GM18861 (cell line): ENCODE measurements around the gene PIK3R6.

Experiments
- ATAC-seq: cut with Tn5 transposase; IDR thresholded peaks from one replicate; pipeline ENCODE4 v1.9.1; 2021; ENCODE audit not compliant: unreplicated experiment

PIK3R6 gene

DNA sequence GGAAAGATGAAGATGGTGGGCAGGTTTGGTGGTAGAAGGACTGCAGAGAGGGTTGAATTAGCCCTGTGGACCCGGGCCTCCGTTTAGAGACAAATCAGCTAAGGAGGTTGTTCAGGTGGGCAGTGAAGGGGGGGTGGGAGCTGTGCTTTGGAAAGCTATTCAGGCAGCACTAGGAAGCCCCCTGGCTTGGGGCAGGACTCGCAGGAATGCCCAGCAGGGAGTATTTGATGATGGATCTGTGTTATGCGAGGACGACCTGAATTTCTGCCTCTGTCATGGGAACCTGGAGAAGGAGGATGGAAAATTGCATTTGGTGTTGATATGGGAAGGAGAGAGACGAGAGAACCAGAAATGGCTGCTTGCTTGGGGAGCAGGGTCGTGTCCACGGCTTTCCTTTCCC is 112.6 kb downstream of the PIK3R6 start:
- ATAC-seq: no peak

DNA sequence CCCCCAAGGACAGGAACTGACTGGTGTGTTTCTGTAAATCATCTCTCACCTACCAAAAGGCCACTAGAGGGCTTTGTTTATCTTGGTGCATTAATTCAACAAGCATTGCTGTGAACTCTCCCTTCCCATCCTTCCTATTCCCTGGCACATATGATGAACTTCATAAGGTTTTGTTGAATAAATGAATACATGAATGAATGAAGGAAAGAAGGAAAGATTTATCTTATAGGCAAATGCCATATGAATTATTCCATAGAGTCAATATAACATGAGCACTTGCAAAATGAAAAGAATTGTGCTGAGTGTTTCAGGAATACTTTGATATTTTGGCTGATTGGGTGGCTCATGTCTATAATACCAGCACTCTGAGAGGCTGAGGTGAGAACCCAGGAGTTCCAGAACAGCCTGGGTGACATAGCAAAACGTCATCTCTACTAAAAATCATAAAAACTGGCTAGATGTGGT is 113.5 kb downstream of the PIK3R6 start:
- ATAC-seq: no peak

- ATAC-seq: no peak
Measured at GRCh38 chr17:8753136-8753975, 114.1 kb downstream of the PIK3R6 start.
